ENCODE results near the gene UBN2. TPM values are rescaled to one million over a fixed set of nuclear protein-coding genes. Genes with fewer than 3 reads are reported as not detected.

UBN2 gene
- total and polyA plus RNA-seq, 2 of the 13 experiments (the other 11 are each of a cell fraction or from before 2014, with no cell fraction given) = 5.6 to 5.7 TPM

- TF ChIP-seq ZBTB49 (CRISPR knock-in tag; IDR thresholded peaks at IDR 0.05; ENCODE audit: borderline replicate concordance) = no peak
- no peak for TF ChIP-seq MED8 (CRISPR knock-in tag; IDR thresholded peaks at IDR 0.05; ENCODE audit: insufficient replicate concordance)
- peak; percentile 94; the same call in 1 of the 2 replicates for TF ChIP-seq ZNF280B (CRISPR knock-in tag; IDR thresholded peaks at IDR 0.05; ENCODE audit: borderline replicate concordance)
- TF ChIP-seq STAG1 (CRISPR knock-in tag; IDR thresholded peaks at IDR 0.05) = peak; percentile 48; the same call in 1 of the 2 replicates
- TF ChIP-seq THRA (CRISPR knock-in tag; IDR thresholded peaks at IDR 0.05; ENCODE audit: borderline replicate concordance) = no peak; the same call in none of the 2 replicates
- peak; percentile 74; the same call in 1 of the 2 replicates for TF ChIP-seq HNF1B (CRISPR knock-in tag; IDR thresholded peaks at IDR 0.05)
- peak; percentile 52; the same call in 1 of the 2 replicates for TF ChIP-seq ZNF616 (CRISPR knock-in tag; IDR thresholded peaks at IDR 0.05; ENCODE audit: low read depth)
- TF ChIP-seq MAFG (CRISPR knock-in tag; IDR thresholded peaks at IDR 0.05) = no peak
- peak; percentile 24; the same call in 1 of the 2 replicates for TF ChIP-seq SUZ12 (IDR thresholded peaks at IDR 0.05; ENCODE audit: low read depth, low read length)
- no peak; the same call in none of the 2 replicates for TF ChIP-seq ZBTB26 (CRISPR knock-in tag; IDR thresholded peaks at IDR 0.05; ENCODE audit: borderline replicate concordance)
- peak; percentile 77; the same call in 1 of the 2 replicates for TF ChIP-seq MED13 (CRISPR knock-in tag; IDR thresholded peaks at IDR 0.05)
- no peak for TF ChIP-seq ZNF30 (CRISPR knock-in tag; IDR thresholded peaks at IDR 0.05)
- TF ChIP-seq E2F1 (CRISPR knock-in tag; IDR thresholded peaks at IDR 0.05) = peak; percentile 88
- TF ChIP-seq ZNF343 (CRISPR knock-in tag; IDR thresholded peaks at IDR 0.05) = peak; percentile 77; the same call in 1 of the 2 replicates
- TF ChIP-seq NR2F6 (IDR thresholded peaks at IDR 0.05) = peak; percentile 23; the same call in 1 of the 2 replicates
- peak; percentile 28; the same call in 1 of the 2 replicates for TF ChIP-seq NR2F6 (CRISPR knock-in tag; IDR thresholded peaks at IDR 0.05)
- TF ChIP-seq KLF15 (CRISPR knock-in tag; IDR thresholded peaks at IDR 0.05; ENCODE audit: borderline replicate concordance) = peak; percentile 30; the same call in 1 of the 2 replicates
- peak; percentile 89 for TF ChIP-seq ZEB1 (IDR thresholded peaks at IDR 0.05; ENCODE audit: insufficient replicate concordance, low read depth)
- TF ChIP-seq SCMH1 (CRISPR knock-in tag; IDR thresholded peaks at IDR 0.05; ENCODE audit: borderline replicate concordance) = no peak
Observed at GRCh38 chr7:139340037-139340807, 109.2 kb downstream of the UBN2 start (continued).
